ENCODE data around the gene DCDC2B.

Gene DCDC2B

DNA sequence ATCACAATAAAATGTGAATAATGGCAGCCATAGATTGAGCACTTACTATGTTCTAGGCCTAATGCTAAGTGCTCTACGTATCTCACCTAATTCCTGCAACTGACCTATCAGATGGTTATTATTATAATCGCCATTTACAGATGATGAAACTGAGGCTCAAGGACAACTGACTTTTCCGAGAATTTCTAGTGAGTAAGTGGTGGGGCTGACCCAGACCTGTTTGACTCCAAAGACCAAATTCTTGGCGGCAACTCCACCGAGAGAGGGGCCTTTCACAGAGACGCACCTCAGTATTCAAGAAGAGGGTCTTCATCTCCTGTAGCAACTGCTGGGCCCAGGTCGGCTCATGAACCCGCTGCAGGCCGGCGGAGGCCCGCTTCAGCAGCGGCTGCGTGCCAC is 12.7 kb downstream of the DCDC2B start:
- no peak overlapping the region; the same call in 1 of the 2 replicates for H2AFZ ChIP-seq (ENCODE audit: low read depth, low read length)
- peak overlapping the region; percentile 77 for H3K9ac ChIP-seq (ENCODE audit: low read depth, low read length)
- no peaks in the 10 kb centered on the region for H3K27me3 ChIP-seq (ENCODE audit: insufficient read depth, low read length, poor library complexity)
- H3K36me3 ChIP-seq (ENCODE audit: insufficient read depth, low read length), result peaks cover 38% of the 10 kb centered on the region
- peak overlapping the region; percentile 84 to 85 for H3K4me3 ChIP-seq (ENCODE audit: low read depth in 1 of 2, low read length in 2 of 2)
- peaks cover 34% of the 10 kb centered on the region for H3K4me1 ChIP-seq (ENCODE audit: insufficient read depth, low read length)
- no peaks in the 10 kb centered on the region for H3K9me3 ChIP-seq (ENCODE audit: insufficient read depth, low read length, severe bottlenecking)
- TF ChIP-seq EZH2 (IDR thresholded peaks at IDR 0.05; ENCODE audit: borderline replicate concordance, low read depth, low read length, severe bottlenecking) (no peak), CTCF (IDR thresholded peaks at IDR 0.05; ENCODE audit: borderline replicate concordance, extremely low read depth, low read length, poor library complexity, severe bottlenecking) (no peak)
- peak overlapping the region; percentile 70 for H3K4me2 ChIP-seq (ENCODE audit: insufficient read depth, low read length)
- DNase-seq (no peak), ATAC-seq (ENCODE audit: insufficient read depth, low read depth) (no peak)
- H4K20me1 ChIP-seq (ENCODE audit: insufficient read depth, low read length), result peaks cover 8% of the 10 kb centered on the region; the same call in 1 of the 2 replicates
- peak overlapping the region; percentile 37 for H3K27ac ChIP-seq (ENCODE audit: low read length)
- peaks cover 47% of the 10 kb centered on the region for H3K79me2 ChIP-seq (ENCODE audit: insufficient read depth, low read length)

GRCh38 chr1:32221980-32222755 is 13.3 kb downstream of the DCDC2B start, which contains the start of the genes EIF3I and TMEM234:
Gene EIF3I, plus strand, starts transcription at chr1:32222407. Its CDS starts 35 bp downstream, at chr1:32222442.
Gene TMEM234, minus strand, starts transcription at chr1:32222353. Its CDS starts 31 bp downstream, at chr1:32222322.
- Histone ChIP-seq H3K4me3 (ENCODE audit: low read depth in 1 of 2, low read length in 2 of 2) (peak within 1 kb of the TSS; percentile 84 to 85), H3K9me3 (ENCODE audit: insufficient read depth, low read length, severe bottlenecking) (no peaks in the 10 kb centered on the region), H3K27ac (ENCODE audit: low read length) (peak within 1 kb of the TSS; percentile 85), H3K79me2 (ENCODE audit: insufficient read depth, low read length) (peaks cover 47% of the 10 kb centered on the region), H3K9ac (ENCODE audit: low read depth, low read length) (peak within 1 kb of the TSS; percentile 77), H4K20me1 (ENCODE audit: insufficient read depth, low read length) (peaks cover 8% of the 10 kb centered on the region; the same call in 1 of the 2 replicates), H3K36me3 (ENCODE audit: insufficient read depth, low read length) (peaks cover 35% of the 10 kb centered on the region), H2AFZ (ENCODE audit: low read depth, low read length) (peak within 1 kb of the TSS; percentile 81), H3K4me1 (ENCODE audit: insufficient read depth, low read length) (peaks cover 34% of the 10 kb centered on the region), H3K4me2 (ENCODE audit: insufficient read depth, low read length) (peak within 1 kb of the TSS; percentile 70), H3K27me3 (ENCODE audit: insufficient read depth, low read length, poor library complexity) (no peaks in the 10 kb centered on the region)
- no peak for TF ChIP-seq CTCF (IDR thresholded peaks at IDR 0.05; ENCODE audit: borderline replicate concordance, extremely low read depth, low read length, poor library complexity, severe bottlenecking)
- peak; percentile 96 for ATAC-seq (ENCODE audit: insufficient read depth, low read depth)
- DNase-seq, result peak; percentile 92

DNA sequence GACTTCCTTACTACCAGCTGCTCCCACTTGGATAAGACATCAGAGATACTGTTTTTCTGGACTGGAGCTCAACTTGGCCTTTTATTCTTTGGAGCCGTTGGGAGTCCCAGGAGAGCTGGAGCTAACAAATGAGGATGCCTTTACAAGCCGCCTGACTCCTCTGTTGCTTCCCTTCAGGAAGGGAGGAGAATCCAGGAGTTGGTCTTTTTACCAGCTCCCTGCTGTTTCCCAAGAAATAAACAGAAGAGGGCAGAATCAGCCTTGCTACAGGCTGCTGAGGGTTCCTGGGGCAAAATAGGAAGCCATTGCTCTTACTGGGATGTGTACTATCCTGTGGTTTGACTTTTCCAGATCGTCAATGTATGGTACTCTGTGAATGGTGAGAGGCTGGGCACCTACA is 14.8 kb downstream of the DCDC2B start:
- H3K27ac ChIP-seq (ENCODE audit: low read length), result peak overlapping the region; percentile 10; the same call in 1 of the 2 replicates
- H3K4me3 ChIP-seq (ENCODE audit: low read depth in 1 of 2, low read length in 2 of 2), result peak overlapping the region in 1 of 2 experiments; percentile 41; a peak in 1 of 4 replicates
- no peak overlapping the region for H2AFZ ChIP-seq (ENCODE audit: low read depth, low read length)
- H3K79me2 ChIP-seq (ENCODE audit: insufficient read depth, low read length), result peaks cover 47% of the 10 kb centered on the region
- ATAC-seq (ENCODE audit: insufficient read depth, low read depth) (no peak), DNase-seq (no peak)
- H3K4me2 ChIP-seq (ENCODE audit: insufficient read depth, low read length), result peak overlapping the region; percentile 70
- no peaks in the 10 kb centered on the region for H3K9me3 ChIP-seq (ENCODE audit: insufficient read depth, low read length, severe bottlenecking)
- H3K4me1 ChIP-seq (ENCODE audit: insufficient read depth, low read length), result peaks cover 34% of the 10 kb centered on the region
- H3K9ac ChIP-seq (ENCODE audit: low read depth, low read length), result peak overlapping the region; percentile 77
- no peaks in the 10 kb centered on the region for H3K27me3 ChIP-seq (ENCODE audit: insufficient read depth, low read length, poor library complexity)
- peaks cover 8% of the 10 kb centered on the region; the same call in 1 of the 2 replicates for H4K20me1 ChIP-seq (ENCODE audit: insufficient read depth, low read length)
- peaks cover 50% of the 10 kb centered on the region for H3K36me3 ChIP-seq (ENCODE audit: insufficient read depth, low read length)
- TF ChIP-seq CTCF (IDR thresholded peaks at IDR 0.05; ENCODE audit: borderline replicate concordance, extremely low read depth, low read length, poor library complexity, severe bottlenecking) (peak; percentile 32), EZH2 (IDR thresholded peaks at IDR 0.05; ENCODE audit: borderline replicate concordance, low read depth, low read length, severe bottlenecking) (no peak)

Data from DND-41 (cell line).